ENCODE data around the gene ZEB2. TPM values are rescaled to one million over a fixed set of nuclear protein-coding genes. Genes with fewer than 3 reads are reported as not detected.

ZEB2 gene
- total RNA-seq, 1 experiment from 2014 or later = 28.2 TPM

DNA sequence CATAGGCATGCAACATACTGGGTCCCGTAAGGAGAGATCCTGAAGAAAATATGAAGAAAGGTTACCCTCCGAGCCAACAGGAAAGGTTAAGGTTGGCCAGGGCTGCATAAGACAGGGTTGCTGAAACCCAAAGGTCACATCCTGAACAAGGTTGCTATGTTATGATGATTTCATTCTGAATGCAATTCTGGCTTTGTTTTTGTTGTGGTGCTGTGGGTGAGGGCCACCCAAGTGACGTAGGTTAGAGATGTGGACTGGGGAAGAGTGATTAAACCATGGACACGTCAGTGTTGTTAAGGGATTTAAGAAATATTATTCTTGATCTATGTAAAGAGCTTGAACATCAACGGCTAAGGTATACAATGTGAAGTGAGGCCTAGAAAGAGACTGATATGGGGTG lies 60.0 kb downstream of the ZEB2 start:
- TF ChIP-seq, protein P1, sequence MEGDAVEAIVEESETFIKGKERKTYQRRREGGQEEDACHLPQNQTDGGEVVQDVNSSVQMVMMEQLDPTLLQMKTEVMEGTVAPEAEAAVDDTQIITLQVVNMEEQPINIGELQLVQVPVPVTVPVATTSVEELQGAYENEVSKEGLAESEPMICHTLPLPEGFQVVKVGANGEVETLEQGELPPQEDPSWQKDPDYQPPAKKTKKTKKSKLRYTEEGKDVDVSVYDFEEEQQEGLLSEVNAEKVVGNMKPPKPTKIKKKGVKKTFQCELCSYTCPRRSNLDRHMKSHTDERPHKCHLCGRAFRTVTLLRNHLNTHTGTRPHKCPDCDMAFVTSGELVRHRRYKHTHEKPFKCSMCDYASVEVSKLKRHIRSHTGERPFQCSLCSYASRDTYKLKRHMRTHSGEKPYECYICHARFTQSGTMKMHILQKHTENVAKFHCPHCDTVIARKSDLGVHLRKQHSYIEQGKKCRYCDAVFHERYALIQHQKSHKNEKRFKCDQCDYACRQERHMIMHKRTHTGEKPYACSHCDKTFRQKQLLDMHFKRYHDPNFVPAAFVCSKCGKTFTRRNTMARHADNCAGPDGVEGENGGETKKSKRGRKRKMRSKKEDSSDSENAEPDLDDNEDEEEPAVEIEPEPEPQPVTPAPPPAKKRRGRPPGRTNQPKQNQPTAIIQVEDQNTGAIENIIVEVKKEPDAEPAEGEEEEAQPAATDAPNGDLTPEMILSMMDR (IDR thresholded peaks at IDR 0.05; ENCODE audit: unreplicated experiment) = no peak
- no peak overlapping the region for H3K4me3 Mint-ChIP-seq (ENCODE audit: unreplicated experiment)
- DNase-seq (ENCODE audit: unreplicated experiment) = peak; percentile 35
- H3K36me3 Mint-ChIP-seq (ENCODE audit: insufficient read depth, unreplicated experiment) = peaks cover 2% of the 10 kb centered on the region
- H3K9me3 Mint-ChIP-seq (ENCODE audit: unreplicated experiment) = no peaks in the 10 kb centered on the region
- BruUV-seq (replicated peaks) = no TSS peak
- ChIA-PET CTCF (interaction anchor here (0.7 to 0.9 kb wide), 2 partner anchors 11 to 24 kb away, joined by 3 read pairs; no protein-coding TSS in a partner anchor), POLR2A (no interaction called here)
- H3K27me3 Mint-ChIP-seq (ENCODE audit: insufficient read depth, unreplicated experiment) = no peaks in the 10 kb centered on the region
- peak overlapping the region; percentile 75 for H3K27ac Mint-ChIP-seq (ENCODE audit: low read depth, unreplicated experiment)
- intact Hi-C loops (cut with micrococcal nuclease) = no loop called here
- peaks cover 25% of the 10 kb centered on the region for H3K4me1 Mint-ChIP-seq (ENCODE audit: insufficient read depth, unreplicated experiment)

DNA sequence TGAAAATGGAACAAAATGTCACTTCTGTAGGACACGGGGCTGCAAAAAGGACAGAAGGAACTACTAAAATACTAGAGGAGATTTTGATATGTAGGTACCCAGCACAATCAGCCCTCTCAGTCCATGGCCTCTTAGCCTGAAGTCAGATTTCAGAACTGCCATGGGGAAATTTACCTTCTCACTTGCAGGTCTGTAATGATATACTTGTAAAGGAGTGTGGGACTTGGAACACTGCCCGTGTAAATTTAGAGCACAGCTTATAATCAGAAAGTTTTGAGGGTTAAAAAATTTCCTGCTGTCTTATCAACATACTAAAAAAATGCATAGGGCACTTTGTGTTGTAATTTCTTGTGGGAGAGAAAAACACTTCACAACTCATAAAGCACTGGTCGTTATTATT lies 60.6 kb downstream of the ZEB2 start:
- intact Hi-C loops (cut with micrococcal nuclease) = no loop called here
- no TSS peak for BruUV-seq (replicated peaks)
- Mint-ChIP-seq H3K9me3 (ENCODE audit: unreplicated experiment) (no peaks in the 10 kb centered on the region), H3K27ac (ENCODE audit: low read depth, unreplicated experiment) (no peak overlapping the region), H3K27me3 (ENCODE audit: insufficient read depth, unreplicated experiment) (no peaks in the 10 kb centered on the region), H3K36me3 (ENCODE audit: insufficient read depth, unreplicated experiment) (peaks cover 7% of the 10 kb centered on the region), H3K4me1 (ENCODE audit: insufficient read depth, unreplicated experiment) (peaks cover 25% of the 10 kb centered on the region), H3K4me3 (ENCODE audit: unreplicated experiment) (no peak overlapping the region)
- ChIA-PET POLR2A (no interaction called here), CTCF (interaction anchor here (0.9 kb wide), 1 partner anchor 11 kb away, joined by 3 read pairs; no protein-coding TSS in a partner anchor)
- TF ChIP-seq, protein P1 (IDR thresholded peaks at IDR 0.05; ENCODE audit: unreplicated experiment) = no peak
- no peak for DNase-seq (ENCODE audit: unreplicated experiment)

- no peak for DNase-seq (ENCODE audit: unreplicated experiment)
- ChIA-PET POLR2A (no interaction called here), CTCF (no interaction called here)
- TF ChIP-seq, protein P1 (IDR thresholded peaks at IDR 0.05; ENCODE audit: unreplicated experiment) = no peak
- H3K9me3 Mint-ChIP-seq (ENCODE audit: unreplicated experiment) = no peaks in the 10 kb centered on the region
- H3K4me3 Mint-ChIP-seq (ENCODE audit: unreplicated experiment) = no peak overlapping the region
- intact Hi-C loops (cut with micrococcal nuclease) = no loop called here
- BruUV-seq (replicated peaks) = no TSS peak
- no peaks in the 10 kb centered on the region for H3K27me3 Mint-ChIP-seq (ENCODE audit: insufficient read depth, unreplicated experiment)
- H3K27ac Mint-ChIP-seq (ENCODE audit: low read depth, unreplicated experiment) = no peak overlapping the region
- peaks cover 7% of the 10 kb centered on the region for H3K36me3 Mint-ChIP-seq (ENCODE audit: insufficient read depth, unreplicated experiment)
- H3K4me1 Mint-ChIP-seq (ENCODE audit: insufficient read depth, unreplicated experiment) = peaks cover 25% of the 10 kb centered on the region
These were observed 61.4 kb downstream of the ZEB2 start for GRCh38 chr2:144458541-144458940.

DNA sequence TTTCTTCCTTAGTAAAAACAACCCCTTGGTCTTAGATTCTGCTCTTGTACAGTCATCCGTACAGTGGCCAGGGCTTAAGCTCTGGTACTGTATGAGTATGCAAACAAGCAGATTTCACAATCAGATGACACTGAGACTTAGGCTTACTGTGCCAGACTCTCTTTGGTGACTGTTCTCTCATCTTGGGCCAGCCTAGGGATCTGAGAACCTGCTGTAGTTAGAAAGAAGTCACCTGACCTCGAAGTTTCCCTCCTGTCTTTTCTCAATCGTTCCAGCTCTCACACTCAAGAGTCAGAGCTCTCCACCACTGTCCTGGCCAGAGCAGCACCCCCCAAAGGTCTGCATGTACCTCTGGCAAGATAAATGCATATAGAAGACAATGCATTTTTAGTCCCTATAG lies 63.2 kb downstream of the ZEB2 start:
- TF ChIP-seq, protein P1 (IDR thresholded peaks at IDR 0.05; ENCODE audit: unreplicated experiment) = no peak
- H3K27me3 Mint-ChIP-seq (ENCODE audit: insufficient read depth, unreplicated experiment) = no peaks in the 10 kb centered on the region
- peaks cover 7% of the 10 kb centered on the region for H3K36me3 Mint-ChIP-seq (ENCODE audit: insufficient read depth, unreplicated experiment)
- no peak overlapping the region for H3K27ac Mint-ChIP-seq (ENCODE audit: low read depth, unreplicated experiment)
- ChIA-PET CTCF (interaction anchor here (0.6 to 0.7 kb wide), 2 partner anchors 17 to 155 kb away, joined by 3 read pairs; no protein-coding TSS in a partner anchor), POLR2A (interaction anchor here (0.6 to 1.0 kb wide), 2 partner anchors 12 to 222 kb away, joined by 3 read pairs; no protein-coding TSS in a partner anchor)
- intact Hi-C loops (cut with micrococcal nuclease) = loop anchor here (1.0 kb wide), 1 partner anchor 124 kb away; a partner anchor contains a TSS
- H3K4me3 Mint-ChIP-seq (ENCODE audit: unreplicated experiment) = no peak overlapping the region
- DNase-seq (ENCODE audit: unreplicated experiment) = peak; percentile 81
- no peaks in the 10 kb centered on the region for H3K9me3 Mint-ChIP-seq (ENCODE audit: unreplicated experiment)
- no TSS peak for BruUV-seq (replicated peaks)
- H3K4me1 Mint-ChIP-seq (ENCODE audit: insufficient read depth, unreplicated experiment) = peaks cover 25% of the 10 kb centered on the region
